Measurements from ENCODE around the gene RREB1.
"Not testable (repeated sequence)": the region's sequence is repeated elsewhere in the genome, so short reads cannot be mapped to it uniquely, and the experiment has no call there.

RREB1 gene

GRCh38 chr6:7258231-7258763, 150.5 kb downstream of the RREB1 start:
- WGBS, 2 experiments = 93 to 96% methylated on average over 9 of the region's 9 CpGs
- Histone ChIP-seq H3K9me3 (ENCODE audit: control insufficient read depth, low read length) (no peaks in the 10 kb centered on the region), H3K4me3 (ENCODE audit: insufficient read depth, low read depth, low read length) (no peak overlapping the region), H3K36me3 (ENCODE audit: control insufficient read depth, insufficient read depth, low read length) (no peaks in the 10 kb centered on the region), H3K27me3 (ENCODE audit: control insufficient read depth, insufficient read depth, low read length, poor library complexity, severe bottlenecking) (no peaks in the 10 kb centered on the region), H3K4me1 (ENCODE audit: control insufficient read depth, insufficient read depth, low read length) (peaks cover 4% of the 10 kb centered on the region), H3K27ac (ENCODE audit: insufficient read depth, low read depth, low read length, poor library complexity, severe bottlenecking) (no peak overlapping the region)

GRCh38 chr6:7260291-7261031, 152.7 kb downstream of the RREB1 start:
- Histone ChIP-seq H3K4me1 (ENCODE audit: control insufficient read depth, insufficient read depth, low read length) (peaks cover 4% of the 10 kb centered on the region), H3K9me3 (ENCODE audit: control insufficient read depth, low read length) (no peaks in the 10 kb centered on the region), H3K36me3 (ENCODE audit: control insufficient read depth, insufficient read depth, low read length) (no peaks in the 10 kb centered on the region), H3K27me3 (ENCODE audit: control insufficient read depth, insufficient read depth, low read length, poor library complexity, severe bottlenecking) (no peaks in the 10 kb centered on the region), H3K4me3 (ENCODE audit: insufficient read depth, low read depth, low read length) (peak overlapping the region; percentile 51), H3K27ac (ENCODE audit: insufficient read depth, low read depth, low read length, poor library complexity, severe bottlenecking) (peak overlapping the region; percentile 64)
- 57 to 65% methylated on average over 12 to 13 of the region's 13 CpGs for WGBS, 2 experiments

GRCh38 chr6:7261032-7261841, 153.5 kb downstream of the RREB1 start:
- H3K4me1 ChIP-seq (ENCODE audit: control insufficient read depth, insufficient read depth, low read length) = peaks cover 4% of the 10 kb centered on the region
- H3K9me3 ChIP-seq (ENCODE audit: control insufficient read depth, low read length) = no peaks in the 10 kb centered on the region
- peak overlapping the region; percentile 51 for H3K4me3 ChIP-seq (ENCODE audit: insufficient read depth, low read depth, low read length)
- peak overlapping the region; percentile 64 for H3K27ac ChIP-seq (ENCODE audit: insufficient read depth, low read depth, low read length, poor library complexity, severe bottlenecking)
- no peaks in the 10 kb centered on the region for H3K27me3 ChIP-seq (ENCODE audit: control insufficient read depth, insufficient read depth, low read length, poor library complexity, severe bottlenecking)
- WGBS, 2 experiments = 5% methylated on average over 43 of the region's 43 CpGs
- no peaks in the 10 kb centered on the region for H3K36me3 ChIP-seq (ENCODE audit: control insufficient read depth, insufficient read depth, low read length)

GRCh38 chr6:7261852-7262461, 154.2 kb downstream of the RREB1 start:
- Histone ChIP-seq H3K27ac (ENCODE audit: insufficient read depth, low read depth, low read length, poor library complexity, severe bottlenecking) (no peak overlapping the region), H3K4me1 (ENCODE audit: control insufficient read depth, insufficient read depth, low read length) (peaks cover 4% of the 10 kb centered on the region), H3K27me3 (ENCODE audit: control insufficient read depth, insufficient read depth, low read length, poor library complexity, severe bottlenecking) (no peaks in the 10 kb centered on the region), H3K4me3 (ENCODE audit: insufficient read depth, low read depth, low read length) (peak overlapping the region; percentile 51), H3K36me3 (ENCODE audit: control insufficient read depth, insufficient read depth, low read length) (no peaks in the 10 kb centered on the region), H3K9me3 (ENCODE audit: control insufficient read depth, low read length) (no peaks in the 10 kb centered on the region)
- WGBS, 2 experiments = 75 to 82% methylated on average over 13 of the region's 13 CpGs

- Histone ChIP-seq H3K27me3 (ENCODE audit: control insufficient read depth, insufficient read depth, low read length, poor library complexity, severe bottlenecking) (no peaks in the 10 kb centered on the region), H3K4me3 (ENCODE audit: insufficient read depth, low read depth, low read length) (no peak overlapping the region), H3K27ac (ENCODE audit: insufficient read depth, low read depth, low read length, poor library complexity, severe bottlenecking) (no peak overlapping the region), H3K36me3 (ENCODE audit: control insufficient read depth, insufficient read depth, low read length) (no peaks in the 10 kb centered on the region), H3K4me1 (ENCODE audit: control insufficient read depth, insufficient read depth, low read length) (peaks cover 4% of the 10 kb centered on the region), H3K9me3 (ENCODE audit: control insufficient read depth, low read length) (no peaks in the 10 kb centered on the region)
- 92 to 93% methylated on average over 16 of the region's 16 CpGs for WGBS, 2 experiments
Measured at GRCh38 chr6:7262746-7263518, 155.2 kb downstream of the RREB1 start.

- H3K27me3 ChIP-seq (ENCODE audit: control insufficient read depth, insufficient read depth, low read length, poor library complexity, severe bottlenecking); H3K9me3 ChIP-seq (ENCODE audit: control insufficient read depth, low read length); H3K27ac ChIP-seq (ENCODE audit: insufficient read depth, low read depth, low read length, poor library complexity, severe bottlenecking); H3K4me1 ChIP-seq (ENCODE audit: control insufficient read depth, insufficient read depth, low read length); H3K4me3 ChIP-seq (ENCODE audit: insufficient read depth, low read depth, low read length); H3K36me3 ChIP-seq (ENCODE audit: control insufficient read depth, insufficient read depth, low read length): not testable (repeated sequence)
- 85 to 88% methylated on average over 9 of the region's 9 CpGs for WGBS, 2 experiments
Measured at GRCh38 chr6:7263519-7263805, 155.7 kb downstream of the RREB1 start.

- H3K4me3 ChIP-seq (ENCODE audit: insufficient read depth, low read depth, low read length) = no peak overlapping the region
Measured at GRCh38 chr6:7264041-7264440, 156.3 kb downstream of the RREB1 start.

GRCh38 chr6:7264686-7265384, 157.1 kb downstream of the RREB1 start:
- H3K36me3 ChIP-seq (ENCODE audit: control insufficient read depth, insufficient read depth, low read length) = no peaks in the 10 kb centered on the region
- no peak overlapping the region for H3K27ac ChIP-seq (ENCODE audit: insufficient read depth, low read depth, low read length, poor library complexity, severe bottlenecking)
- H3K9me3 ChIP-seq (ENCODE audit: control insufficient read depth, low read length) = no peaks in the 10 kb centered on the region
- H3K4me1 ChIP-seq (ENCODE audit: control insufficient read depth, insufficient read depth, low read length) = peaks cover 4% of the 10 kb centered on the region
- 92 to 93% methylated on average over 17 of the region's 17 CpGs for WGBS, 2 experiments
- no peaks in the 10 kb centered on the region for H3K27me3 ChIP-seq (ENCODE audit: control insufficient read depth, insufficient read depth, low read length, poor library complexity, severe bottlenecking)
- H3K4me3 ChIP-seq (ENCODE audit: insufficient read depth, low read depth, low read length) = no peak overlapping the region

More at GRCh38 chr6:7264041-7264440, 156.3 kb downstream of the RREB1 start:
- no peak overlapping the region for H3K27ac ChIP-seq (ENCODE audit: insufficient read depth, low read depth, low read length, poor library complexity, severe bottlenecking)
- peaks cover 4% of the 10 kb centered on the region for H3K4me1 ChIP-seq (ENCODE audit: control insufficient read depth, insufficient read depth, low read length)
- H3K27me3 ChIP-seq (ENCODE audit: control insufficient read depth, insufficient read depth, low read length, poor library complexity, severe bottlenecking) = no peaks in the 10 kb centered on the region
- 93 to 94% methylated on average over 14 to 15 of the region's 15 CpGs for WGBS, 2 experiments
- H3K36me3 ChIP-seq (ENCODE audit: control insufficient read depth, insufficient read depth, low read length) = no peaks in the 10 kb centered on the region
- H3K9me3 ChIP-seq (ENCODE audit: control insufficient read depth, low read length) = no peaks in the 10 kb centered on the region

GRCh38 chr6:7265385-7265726, 157.6 kb downstream of the RREB1 start:
- H3K27ac ChIP-seq (ENCODE audit: insufficient read depth, low read depth, low read length, poor library complexity, severe bottlenecking); H3K9me3 ChIP-seq (ENCODE audit: control insufficient read depth, low read length); H3K4me3 ChIP-seq (ENCODE audit: insufficient read depth, low read depth, low read length); H3K4me1 ChIP-seq (ENCODE audit: control insufficient read depth, insufficient read depth, low read length); H3K27me3 ChIP-seq (ENCODE audit: control insufficient read depth, insufficient read depth, low read length, poor library complexity, severe bottlenecking); H3K36me3 ChIP-seq (ENCODE audit: control insufficient read depth, insufficient read depth, low read length): not testable (repeated sequence)
- 87 to 91% methylated on average over 7 of the region's 7 CpGs for WGBS, 2 experiments

All from ectodermal cell (in vitro differentiated cells).